GM13977 (cell line): ENCODE results near the gene GRM4.

Experiments
- DNase-seq: peaks from one replicate; pipeline ENCODE4 v3.0.0; 2012; ENCODE audit warnings: low spot score
- in situ Hi-C: fragments of 300-500 bp; cut with MboI; formaldehyde crosslinking; loops from one replicate; pipeline ENCODE4 v1.12.0; 2022; ENCODE audit warnings: low sequenced_read_pairs, low pct_unique_long_range_greater_than_20kb, mixed read lengths, inconsistent platforms; ENCODE audit not compliant: unreplicated experiment
- TF ChIP-seq, protein P1 (sequence below): IDR thresholded peaks from 2 replicates; pipeline ENCODE4 v1.5.1; 2012; ENCODE audit warnings: mild to moderate bottlenecking, control low read depth; ENCODE audit not compliant: insufficient read depth; ENCODE audit errors: extremely low read depth, missing control alignments

GRM4 gene

DNA sequence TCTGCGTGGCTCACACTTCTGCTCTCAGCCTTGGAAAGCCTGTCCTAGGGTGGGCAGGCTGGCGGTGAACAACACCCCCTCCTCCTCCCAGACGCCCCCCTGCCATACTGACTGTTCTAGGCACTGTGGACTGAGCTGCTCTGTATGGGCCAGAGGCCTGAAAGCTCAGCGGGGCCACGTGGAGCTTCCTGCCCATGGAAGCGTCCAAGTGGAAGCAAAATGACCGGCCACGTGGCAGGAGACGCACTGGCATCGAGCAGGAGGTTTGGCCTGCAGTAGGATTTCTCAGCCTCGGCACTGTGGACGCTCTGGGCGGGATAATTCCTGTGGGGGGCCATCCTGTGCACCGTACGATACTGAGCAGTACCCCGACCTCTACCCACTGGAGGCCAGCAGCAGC, 88.7 kb downstream of the GRM4 start:
- DNase-seq, result no peak
- TF ChIP-seq, protein P1, sequence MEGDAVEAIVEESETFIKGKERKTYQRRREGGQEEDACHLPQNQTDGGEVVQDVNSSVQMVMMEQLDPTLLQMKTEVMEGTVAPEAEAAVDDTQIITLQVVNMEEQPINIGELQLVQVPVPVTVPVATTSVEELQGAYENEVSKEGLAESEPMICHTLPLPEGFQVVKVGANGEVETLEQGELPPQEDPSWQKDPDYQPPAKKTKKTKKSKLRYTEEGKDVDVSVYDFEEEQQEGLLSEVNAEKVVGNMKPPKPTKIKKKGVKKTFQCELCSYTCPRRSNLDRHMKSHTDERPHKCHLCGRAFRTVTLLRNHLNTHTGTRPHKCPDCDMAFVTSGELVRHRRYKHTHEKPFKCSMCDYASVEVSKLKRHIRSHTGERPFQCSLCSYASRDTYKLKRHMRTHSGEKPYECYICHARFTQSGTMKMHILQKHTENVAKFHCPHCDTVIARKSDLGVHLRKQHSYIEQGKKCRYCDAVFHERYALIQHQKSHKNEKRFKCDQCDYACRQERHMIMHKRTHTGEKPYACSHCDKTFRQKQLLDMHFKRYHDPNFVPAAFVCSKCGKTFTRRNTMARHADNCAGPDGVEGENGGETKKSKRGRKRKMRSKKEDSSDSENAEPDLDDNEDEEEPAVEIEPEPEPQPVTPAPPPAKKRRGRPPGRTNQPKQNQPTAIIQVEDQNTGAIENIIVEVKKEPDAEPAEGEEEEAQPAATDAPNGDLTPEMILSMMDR, result no peak
- in situ Hi-C loops, result no loop called here

DNA sequence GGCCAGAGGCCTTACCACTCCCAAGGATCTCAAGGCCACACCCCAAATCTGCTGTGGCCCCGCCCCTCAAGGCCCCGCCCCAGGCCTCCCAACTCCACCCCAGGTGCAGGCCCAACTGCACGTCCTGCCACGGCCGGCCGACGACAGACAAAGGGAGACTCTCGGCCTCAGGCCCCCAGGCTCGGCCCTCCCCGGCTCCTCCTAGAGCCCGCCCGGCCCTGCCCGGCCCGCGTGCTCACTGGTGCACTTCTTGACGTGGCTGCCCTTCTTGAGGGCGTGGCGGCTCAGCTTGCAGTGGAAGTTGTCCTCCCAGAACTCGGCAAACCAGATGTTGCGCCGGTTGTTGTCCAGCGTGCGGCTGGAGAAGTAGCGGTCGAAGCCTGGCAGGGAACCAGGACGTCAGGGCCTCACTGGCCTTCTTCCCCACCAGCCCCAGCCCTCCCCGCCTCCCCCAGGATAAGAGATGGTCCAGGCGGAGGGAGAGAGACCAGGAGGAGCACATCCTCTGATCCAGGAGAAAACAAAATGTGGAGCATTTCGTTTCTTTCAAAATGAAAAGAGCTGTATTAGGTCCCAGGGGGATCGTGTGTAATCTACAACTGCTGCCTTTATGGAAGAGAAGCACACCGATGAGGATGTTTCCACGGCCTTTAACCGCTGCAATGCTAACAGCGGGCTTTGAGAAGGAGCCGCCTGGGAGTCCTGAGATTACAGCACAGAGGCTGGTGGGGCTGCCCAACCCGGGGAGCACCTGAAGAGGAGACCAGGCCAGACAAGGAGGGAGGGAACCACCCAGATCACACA, 89.4 kb downstream of the GRM4 start:
- in situ Hi-C loops, result no loop called here
- DNase-seq, result no peak
- TF ChIP-seq, protein P1, result no peak

DNA sequence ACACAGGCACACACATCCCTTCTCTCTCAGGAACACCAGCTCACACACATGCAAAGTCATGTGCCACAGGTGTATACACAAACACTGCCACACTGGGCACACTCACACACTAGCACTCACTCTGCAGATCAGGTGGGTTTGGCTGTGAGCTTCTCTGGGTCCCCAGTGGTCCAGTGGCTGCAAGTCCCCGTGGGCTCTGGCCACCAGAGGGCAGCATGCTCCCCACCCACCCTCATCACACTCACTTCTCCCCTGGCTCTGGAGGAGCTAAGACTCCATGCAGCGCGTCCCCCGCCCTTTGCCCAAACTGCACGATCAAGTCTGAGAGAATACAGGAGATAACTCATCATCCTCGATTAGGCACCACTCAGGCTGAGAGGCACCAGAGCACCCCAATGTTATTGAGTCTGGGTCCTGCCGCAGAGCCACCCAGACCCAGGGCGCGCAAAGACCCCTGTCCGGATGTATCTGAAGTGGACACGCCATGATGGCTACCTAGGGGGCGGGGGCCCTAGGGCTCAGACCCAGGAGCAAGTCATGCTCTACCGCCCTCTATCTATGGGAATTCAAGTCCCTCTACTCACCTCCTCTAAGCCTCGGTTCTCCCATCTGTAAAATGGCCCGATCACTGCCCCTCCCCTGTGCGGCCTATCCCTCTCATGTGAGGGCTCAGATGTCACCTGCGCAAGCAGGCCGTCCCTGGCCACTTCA, 90.5 kb downstream of the GRM4 start:
- peak; percentile 83 for DNase-seq
- in situ Hi-C loops, result no loop called here
- TF ChIP-seq, protein P1, result peak; percentile 88

DNA sequence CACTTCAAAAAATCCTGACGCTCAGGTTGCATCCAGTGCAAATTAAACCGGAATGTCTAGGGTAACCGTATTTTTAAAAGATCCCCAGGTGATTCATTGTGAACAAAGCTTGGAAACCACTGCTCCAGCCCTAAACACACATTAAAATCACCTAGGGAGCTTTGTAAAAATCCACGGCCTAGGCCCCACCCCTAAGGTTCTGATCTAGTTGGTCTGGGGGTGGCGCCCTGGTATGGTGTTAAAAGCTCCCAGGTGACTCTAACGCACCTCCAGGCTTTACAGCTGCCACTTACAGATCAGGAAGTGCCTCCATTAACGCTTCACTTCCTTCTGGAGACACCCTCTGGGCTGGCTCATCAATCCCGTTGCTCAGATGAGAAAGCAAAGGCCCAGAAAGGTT, 92.2 kb downstream of the GRM4 start:
- TF ChIP-seq, protein P1, result no peak
- DNase-seq, result no peak
- in situ Hi-C loops, result no loop called here

DNA sequence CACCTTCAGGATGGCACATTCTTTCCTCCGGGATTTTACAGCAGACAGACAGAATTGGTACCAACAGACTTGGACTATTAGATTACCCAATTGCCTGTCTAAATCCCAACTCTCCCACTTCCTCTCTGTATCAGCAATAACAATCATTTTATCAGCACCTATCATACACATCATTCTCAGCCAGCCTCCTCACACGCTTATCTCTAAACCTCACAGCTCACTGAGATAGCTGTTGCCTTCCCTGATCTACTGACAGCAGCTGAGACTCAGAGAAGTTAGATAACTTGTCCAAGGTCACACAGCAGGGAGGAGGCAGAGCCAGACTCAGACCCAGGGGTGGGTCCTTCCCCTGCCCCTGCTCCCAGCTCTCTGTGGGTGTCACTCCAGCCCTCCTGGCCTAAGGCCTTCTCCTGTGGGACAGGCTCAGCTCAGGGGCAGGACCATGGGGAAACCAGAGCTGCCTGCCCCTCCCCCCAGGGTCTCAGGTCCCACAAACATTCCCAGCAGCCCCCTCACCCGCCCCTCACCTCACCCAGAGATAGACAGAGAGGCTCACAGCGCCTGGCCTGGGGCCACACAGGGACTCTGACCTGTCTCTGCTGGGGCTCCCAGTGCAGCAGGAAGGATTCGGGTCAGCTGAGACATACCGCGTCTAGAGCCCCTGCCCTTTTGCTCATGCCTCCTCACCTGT, 92.8 kb downstream of the GRM4 start:
- DNase-seq, result no peak
- TF ChIP-seq, protein P1, result no peak
- in situ Hi-C loops, result no loop called here

DNA sequence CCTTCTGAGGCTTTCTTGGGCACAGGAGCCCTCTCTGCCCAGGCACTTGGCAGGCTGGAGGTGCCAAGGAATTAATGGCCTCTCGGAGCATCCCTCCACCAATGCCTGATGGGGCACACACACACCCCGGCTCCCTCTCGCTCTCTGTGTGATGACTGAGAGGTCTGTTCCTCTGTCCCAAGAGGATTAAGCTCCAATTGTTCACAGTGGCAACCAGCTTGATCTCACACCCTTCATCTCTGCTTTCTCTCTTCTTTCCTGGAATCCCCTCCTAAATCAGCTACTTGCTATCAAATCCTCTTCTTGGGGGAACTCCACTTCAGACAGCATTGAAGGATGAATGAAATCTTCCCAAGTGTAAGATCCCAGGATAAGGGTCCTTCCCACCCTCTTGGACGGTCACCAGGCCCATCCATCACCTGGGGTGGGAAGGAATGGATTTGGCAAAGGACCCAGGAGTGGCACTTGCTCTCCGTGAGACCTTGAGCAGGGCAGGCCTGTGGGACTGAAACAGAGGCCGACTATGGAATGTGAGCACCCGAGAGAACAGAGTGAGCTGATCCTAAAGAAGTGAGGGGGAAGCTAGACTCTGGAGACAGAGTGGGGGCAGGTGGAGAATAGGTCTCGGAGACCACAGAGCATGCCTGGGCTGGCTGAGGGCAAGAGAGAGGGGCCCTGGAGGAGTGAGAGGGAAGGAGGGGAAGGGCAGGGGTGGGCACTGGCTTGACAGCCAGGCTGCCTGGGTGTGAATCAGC, 93.6 kb downstream of the GRM4 start:
- DNase-seq, result no peak
- TF ChIP-seq, protein P1, result no peak
- in situ Hi-C loops, result no loop called here
